Astrocyte of the spinal cord (primary cell): ENCODE data around the gene EMILIN1.

Experiments
- DNase-seq: peaks from one replicate; pipeline ENCODE4 v3.0.0; 2011; ENCODE audit warnings: low read depth, low spot score
- H3K4me3 ChIP-seq: 2 replicates; pipeline ENCODE4 v1.5.1; 2011; ENCODE audit warnings: low read depth, mild to moderate bottlenecking, low read length, moderate library complexity
- in situ Hi-C: cut with HindIII; loops from 2 replicates; pipeline ENCODE4 v1.10.0; 2017; ENCODE audit warnings: low sequenced_read_pairs
- TF ChIP-seq, protein P1 (sequence below): IDR thresholded peaks from 2 replicates; pipeline ENCODE4 v1.5.1; 2012; ENCODE audit warnings: low read depth, mild to moderate bottlenecking, low read length, inconsistent platforms

The EMILIN1 gene

GRCh38 chr2:27086090-27086723 is 7.8 kb downstream of the EMILIN1 start:
- in situ Hi-C loops: no loop called here
- TF ChIP-seq, protein P1, sequence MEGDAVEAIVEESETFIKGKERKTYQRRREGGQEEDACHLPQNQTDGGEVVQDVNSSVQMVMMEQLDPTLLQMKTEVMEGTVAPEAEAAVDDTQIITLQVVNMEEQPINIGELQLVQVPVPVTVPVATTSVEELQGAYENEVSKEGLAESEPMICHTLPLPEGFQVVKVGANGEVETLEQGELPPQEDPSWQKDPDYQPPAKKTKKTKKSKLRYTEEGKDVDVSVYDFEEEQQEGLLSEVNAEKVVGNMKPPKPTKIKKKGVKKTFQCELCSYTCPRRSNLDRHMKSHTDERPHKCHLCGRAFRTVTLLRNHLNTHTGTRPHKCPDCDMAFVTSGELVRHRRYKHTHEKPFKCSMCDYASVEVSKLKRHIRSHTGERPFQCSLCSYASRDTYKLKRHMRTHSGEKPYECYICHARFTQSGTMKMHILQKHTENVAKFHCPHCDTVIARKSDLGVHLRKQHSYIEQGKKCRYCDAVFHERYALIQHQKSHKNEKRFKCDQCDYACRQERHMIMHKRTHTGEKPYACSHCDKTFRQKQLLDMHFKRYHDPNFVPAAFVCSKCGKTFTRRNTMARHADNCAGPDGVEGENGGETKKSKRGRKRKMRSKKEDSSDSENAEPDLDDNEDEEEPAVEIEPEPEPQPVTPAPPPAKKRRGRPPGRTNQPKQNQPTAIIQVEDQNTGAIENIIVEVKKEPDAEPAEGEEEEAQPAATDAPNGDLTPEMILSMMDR: peak; percentile 68
- DNase-seq: peak; percentile 91
- peak overlapping the region; percentile 51 for H3K4me3 ChIP-seq

- DNase-seq: peak; percentile 27
Observed at GRCh38 chr2:27086724-27087593, 8.5 kb downstream of the EMILIN1 start, which contains the start of gene KHK. Gene KHK, plus strand, starts transcription at chr2:27086772. Its CDS starts 488 bp downstream, at chr2:27087260.

DNA sequence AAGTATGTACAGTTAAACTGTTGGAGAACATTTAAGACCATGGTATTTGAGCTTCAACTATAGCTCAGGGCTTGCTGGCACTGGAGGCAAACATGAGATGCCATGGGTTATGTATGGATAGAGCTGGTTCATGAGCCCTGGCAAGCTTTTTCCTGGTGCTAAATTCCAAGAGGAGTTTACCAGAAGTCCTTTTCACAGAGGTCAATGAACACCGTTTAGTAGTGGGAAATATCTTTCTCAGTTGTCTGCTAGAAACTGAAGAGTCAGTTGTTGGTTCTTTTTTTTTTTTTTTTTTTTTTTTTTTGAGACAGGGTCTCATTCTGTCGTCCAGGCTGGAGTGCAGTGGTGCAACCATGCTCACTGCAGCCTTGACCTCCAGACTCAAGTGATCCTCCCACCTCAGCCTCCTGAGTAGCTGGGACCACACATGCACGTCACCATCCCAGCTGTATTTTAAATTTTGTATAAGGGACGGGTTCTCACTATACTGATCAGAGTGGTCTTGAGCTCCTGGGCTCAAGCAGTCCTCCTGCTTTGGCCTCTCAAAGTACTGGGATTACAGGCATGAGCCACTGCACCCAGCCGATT is 9.5 kb downstream of the EMILIN1 start:
- DNase-seq: no peak

More at GRCh38 chr2:27086724-27087593, 8.5 kb downstream of the EMILIN1 start, which contains the start of gene KHK:
- in situ Hi-C loops: no loop called here
- peak within 1 kb of the TSS; percentile 51 for H3K4me3 ChIP-seq
- TF ChIP-seq, protein P1: no peak

GRCh38 chr2:27088634-27089033 is 10.2 kb downstream of the EMILIN1 start:
- DNase-seq: no peak
- TF ChIP-seq, protein P1: no peak
- in situ Hi-C loops: no loop called here
- H3K4me3 ChIP-seq: no peak overlapping the region

More for the DNA sequence above, 9.5 kb downstream of the EMILIN1 start:
- no peak overlapping the region for H3K4me3 ChIP-seq
- TF ChIP-seq, protein P1: no peak
- in situ Hi-C loops: no loop called here

GRCh38 chr2:27089111-27089954 is 10.9 kb downstream of the EMILIN1 start:
- TF ChIP-seq, protein P1: no peak
- in situ Hi-C loops: no loop called here
- no peak for DNase-seq
- H3K4me3 ChIP-seq: no peak overlapping the region
